Activated CD8-positive, alpha-beta memory T cell treated with anti-CD3 and anti-CD28 coated beads for 36 hours (primary cell): ENCODE data around the gene ASS1. TPM values are rescaled to one million over a fixed set of nuclear protein-coding genes. Genes with fewer than 3 reads are reported as not detected.

Experiments
- CTCF ChIA-PET: fragments of 350-600 bp; sonication (Branson Sonifier 250); formaldehyde crosslinking; loops from one replicate; lab custom pipeline; 2021; ENCODE audit warnings: antibody characterized with exemption; lab: Charles Lee
- POLR2A ChIA-PET: fragments of 350-600 bp; sonication (Branson Sonifier 250); formaldehyde crosslinking; loops from one replicate; lab custom pipeline; 2021; ENCODE audit warnings: antibody characterized with exemption; lab: Charles Lee
- total RNA-seq, 2 experiments: library from RNA; stranded (reverse); gene quantifications; one replicate each; pipeline ENCODE4 v1.2.3, GENCODE V29; 2021

ASS1 gene
- total RNA-seq, 2 experiments from 2014 or later: 5.2 to 5.5 TPM

DNA sequence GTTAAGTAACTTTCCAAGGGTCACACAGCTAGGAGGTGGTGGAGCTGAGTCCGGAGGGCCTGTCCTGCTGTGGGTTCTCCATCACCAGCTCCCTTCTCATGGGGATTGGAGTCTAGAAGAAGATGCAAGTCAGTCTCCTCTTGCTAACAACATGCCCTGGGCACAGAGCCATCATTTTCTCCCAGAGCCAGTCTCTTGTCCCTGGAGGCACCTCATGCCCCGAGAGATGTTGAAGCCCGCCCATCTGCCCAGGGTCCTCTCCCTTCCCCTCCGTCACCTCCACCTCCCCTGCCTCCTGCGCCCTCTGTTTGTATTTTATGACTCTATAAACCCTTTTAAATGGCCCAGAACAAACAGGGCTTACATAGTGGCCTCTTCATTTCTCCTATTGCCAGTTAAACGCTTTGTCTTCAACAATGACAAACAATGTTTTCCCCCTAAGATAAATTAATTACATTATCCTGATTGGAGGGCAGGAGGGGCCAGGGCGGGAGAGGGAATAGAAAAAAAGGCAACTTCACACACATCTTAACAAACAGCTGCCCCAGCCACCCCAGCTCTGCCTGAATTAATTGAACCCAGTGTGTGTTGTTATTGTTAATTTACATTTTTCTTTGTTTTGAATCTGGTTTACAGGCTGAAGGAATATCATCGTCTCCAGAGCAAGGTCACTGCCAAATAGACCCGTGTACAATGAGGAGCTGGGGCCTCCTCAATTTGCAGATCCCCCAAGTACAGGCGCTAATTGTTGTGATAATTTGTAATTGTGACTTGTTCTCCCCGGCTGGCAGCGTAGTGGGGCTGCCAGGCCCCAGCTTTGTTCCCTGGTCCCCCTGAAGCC is 55.8 kb downstream of the ASS1 start:
- POLR2A ChIA-PET: no interaction called here
- CTCF ChIA-PET: interaction anchor here (0.5 kb wide), 1 partner anchor 507 kb away, joined by 3 read pairs; no protein-coding TSS in a partner anchor

GRCh38 chr9:130501639-130502038 is 56.9 kb downstream of the ASS1 start:
- CTCF ChIA-PET: no interaction called here

GRCh38 chr9:130508218-130508617 is 63.5 kb downstream of the ASS1 start:
- CTCF ChIA-PET: no interaction called here

More at GRCh38 chr9:130501639-130502038, 56.9 kb downstream of the ASS1 start:
- POLR2A ChIA-PET: interaction anchor here (0.6 kb wide), 1 partner anchor 49 kb away, joined by 6 read pairs; no protein-coding TSS in a partner anchor

GRCh38 chr9:130512199-130512598 is 67.4 kb downstream of the ASS1 start:
- POLR2A ChIA-PET: no interaction called here

More at GRCh38 chr9:130508218-130508617, 63.5 kb downstream of the ASS1 start:
- POLR2A ChIA-PET: no interaction called here

DNA sequence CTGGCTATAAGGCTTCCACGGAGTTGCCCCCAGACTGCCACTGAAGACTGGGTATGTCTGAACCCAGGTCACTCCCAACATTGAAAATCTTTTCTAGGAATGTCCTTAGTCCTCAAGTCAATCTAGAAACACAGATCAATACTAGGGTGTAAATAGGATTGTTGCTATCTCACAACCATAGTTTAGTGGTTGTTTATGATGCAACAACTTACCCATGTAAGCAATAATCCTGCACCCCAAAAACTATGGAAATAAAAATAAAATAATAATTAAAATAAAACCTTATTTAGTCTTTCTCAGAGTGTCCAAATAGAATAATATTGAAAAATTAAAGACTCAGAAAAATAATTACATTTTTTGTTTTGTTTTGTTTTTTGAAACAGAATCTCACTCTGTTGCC is 68.3 kb downstream of the ASS1 start:
- POLR2A ChIA-PET: no interaction called here

More at GRCh38 chr9:130512199-130512598, 67.4 kb downstream of the ASS1 start:
- CTCF ChIA-PET: no interaction called here

GRCh38 chr9:130518233-130518632 is 73.5 kb downstream of the ASS1 start:
- ChIA-PET POLR2A (no interaction called here), CTCF (no interaction called here)

More for the DNA sequence above, 68.3 kb downstream of the ASS1 start:
- CTCF ChIA-PET: no interaction called here

- CTCF ChIA-PET: no interaction called here
- POLR2A ChIA-PET: no interaction called here
Observed at GRCh38 chr9:130518943-130519799, 74.4 kb downstream of the ASS1 start.

- POLR2A ChIA-PET: interaction anchor here (0.6 kb wide), 1 partner anchor 84 kb away, joined by 3 read pairs; no protein-coding TSS in a partner anchor
- CTCF ChIA-PET: no interaction called here
Observed at GRCh38 chr9:130519927-130520326, 75.2 kb downstream of the ASS1 start.

DNA sequence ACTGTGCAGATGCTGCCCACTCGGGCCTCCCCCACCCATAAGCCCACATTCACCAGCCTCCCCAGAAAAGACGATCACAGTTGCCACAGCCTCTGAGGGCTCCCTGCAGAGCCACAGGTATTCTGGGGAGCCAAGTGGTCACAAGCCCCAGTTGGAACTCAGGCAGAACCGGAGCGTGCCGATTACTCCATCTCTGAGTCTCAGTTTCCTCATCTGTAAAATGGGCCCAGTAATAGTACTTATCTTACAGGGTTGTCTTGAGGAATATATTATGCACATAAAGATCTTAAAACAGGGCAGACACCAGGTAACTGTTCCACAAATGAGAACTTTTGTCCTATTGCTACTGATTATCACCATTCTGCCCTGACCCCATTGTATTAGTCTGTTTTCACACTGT is 77.0 kb downstream of the ASS1 start:
- ChIA-PET POLR2A (no interaction called here), CTCF (no interaction called here)

- CTCF ChIA-PET: no interaction called here
- POLR2A ChIA-PET: no interaction called here
Observed at GRCh38 chr9:130522233-130522808, 77.6 kb downstream of the ASS1 start.

- ChIA-PET POLR2A (no interaction called here), CTCF (no interaction called here)
Observed at GRCh38 chr9:130523921-130524320, 79.2 kb downstream of the ASS1 start.

GRCh38 chr9:130526193-130526853 is 81.6 kb downstream of the ASS1 start:
- ChIA-PET CTCF (no interaction called here), POLR2A (no interaction called here)

DNA sequence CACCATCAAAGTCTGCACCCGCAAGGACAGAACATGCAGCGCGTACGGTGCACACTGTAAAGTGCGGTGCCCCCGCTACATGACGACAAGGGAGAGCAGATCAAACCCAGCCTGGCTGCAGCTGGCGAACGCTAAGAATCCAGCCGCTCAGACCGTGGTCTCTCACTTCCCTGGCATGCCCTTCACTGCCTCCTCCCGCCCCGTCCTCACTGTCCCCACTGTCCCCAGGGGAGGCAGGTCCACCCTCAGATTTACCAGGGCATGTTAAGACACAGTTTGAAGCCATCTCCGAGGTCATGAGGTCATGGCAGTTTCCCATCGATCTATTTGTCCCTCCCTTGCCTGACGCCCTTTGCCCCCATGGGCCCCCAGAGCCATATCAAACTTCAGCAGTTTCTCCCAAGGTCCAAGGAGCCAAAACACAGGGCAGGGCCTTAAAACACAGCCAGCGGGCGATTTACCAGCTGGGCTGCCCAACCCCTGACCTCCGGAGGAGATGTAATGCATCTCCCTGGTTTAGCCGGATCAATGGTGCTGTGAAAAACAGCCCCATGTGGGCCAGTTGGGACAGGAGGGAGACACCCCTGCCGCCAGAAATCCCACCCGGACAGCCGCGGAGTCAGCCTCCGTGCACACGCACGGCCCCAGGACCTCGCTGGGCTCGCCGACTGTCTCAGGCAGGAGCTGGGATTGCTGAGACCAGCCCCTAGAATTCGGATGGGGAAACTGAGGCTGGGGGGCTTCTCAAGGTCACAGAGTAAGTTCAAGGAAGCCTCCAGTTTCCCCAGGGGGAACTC is 82.3 kb downstream of the ASS1 start:
- CTCF ChIA-PET: no interaction called here
- POLR2A ChIA-PET: no interaction called here

- POLR2A ChIA-PET: no interaction called here
- CTCF ChIA-PET: no interaction called here
Observed at GRCh38 chr9:130527651-130528310, 83.0 kb downstream of the ASS1 start.

GRCh38 chr9:130528674-130529073 is 83.9 kb downstream of the ASS1 start:
- ChIA-PET POLR2A (no interaction called here), CTCF (no interaction called here)

- CTCF ChIA-PET: no interaction called here
- POLR2A ChIA-PET: no interaction called here
Observed at GRCh38 chr9:130530938-130531337, 86.2 kb downstream of the ASS1 start.

DNA sequence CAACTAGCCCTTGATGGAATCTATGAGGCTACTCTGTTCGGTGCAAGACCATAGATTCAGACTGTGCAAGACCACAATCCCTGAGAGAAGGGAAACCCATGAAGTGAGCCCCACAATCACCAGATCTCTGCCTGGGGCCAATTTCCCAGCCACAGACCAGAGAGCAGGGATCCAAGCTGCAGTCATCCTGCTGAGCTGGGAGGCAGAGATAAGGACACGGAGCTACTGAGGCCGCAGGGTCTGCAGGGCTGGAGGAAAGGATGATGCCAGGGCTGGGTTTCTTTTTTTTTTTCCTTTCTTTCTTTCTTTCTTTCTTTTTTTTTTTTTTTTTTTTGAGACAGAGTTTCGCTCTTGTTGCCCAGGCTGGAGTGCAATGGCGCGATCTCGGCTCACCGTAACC is 86.9 kb downstream of the ASS1 start:
- CTCF ChIA-PET: interaction anchor here (0.6 to 0.7 kb wide), 2 partner anchors 71 to 726 kb away, joined by 3 read pairs; no protein-coding TSS in a partner anchor

More for the DNA sequence above, 86.9 kb downstream of the ASS1 start:
- POLR2A ChIA-PET: no interaction called here
